AG04450 (cell line): ENCODE measurements around the gene PDE4D. TPM values are rescaled to one million over a fixed set of nuclear protein-coding genes. Genes with fewer than 3 reads are reported as not detected.

Experiments
- CTCF ChIA-PET: fragments of 300-600, 350-600 bp; formaldehyde crosslinking; extraction: SDS; loops from one replicate; lab custom pipeline; 2022; ENCODE audit warnings: antibody characterized with exemption, inconsistent platforms; lab: Charles Lee
- POLR2A ChIA-PET: fragments of 350-600 bp; formaldehyde crosslinking; extraction: SDS; loops from one replicate; lab custom pipeline; 2021; ENCODE audit warnings: antibody characterized with exemption, inconsistent platforms; lab: Yijun Ruan, JAX
- DNase-seq: peaks from one replicate; pipeline ENCODE4 v3.0.0-alpha.2; 2011; ENCODE audit warnings: low read depth, low spot score
- H3K27ac ChIP-seq: one replicate; pipeline ENCODE4 v1.5.1; 2012; ENCODE audit warnings: low read depth, low read length, control low read depth
- H3K27me3 ChIP-seq: one replicate; pipeline ENCODE4 v1.6.0; 2012; ENCODE audit warnings: low read length; ENCODE audit not compliant: control insufficient read depth, insufficient read depth
- H3K4me3 ChIP-seq: 2 replicates; pipeline ENCODE4 v1.5.1; 2011; ENCODE audit warnings: mild to moderate bottlenecking, low read depth, low read length, control low read depth
- H3K9me3 ChIP-seq: 2 replicates; pipeline ENCODE4 v1.5.1; 2012; ENCODE audit warnings: low read length; ENCODE audit not compliant: control insufficient read depth, insufficient read depth
- CTCF ChIP-seq: IDR thresholded peaks from 2 replicates; pipeline ENCODE4 v1.5.1; 2011; ENCODE audit warnings: low read depth, low read length, control low read depth, inconsistent platforms
- polyA plus RNA-seq: library from polyadenylated mRNA; depleted of rRNA; stranded (reverse); fragments of >200 nt; gene quantifications from 2 replicates; pipeline ENCODE4 v1.2.3, GENCODE V29; 2011

PDE4D gene
- polyA plus RNA-seq, 1 experiment: 12.0 TPM

- ChIA-PET POLR2A (no interaction called here), CTCF (no interaction called here)
- H3K9me3 ChIP-seq: no peaks in the 10 kb centered on the region
- DNase-seq: no peak
- TF ChIP-seq CTCF: no peak
- no peak overlapping the region for H3K27ac ChIP-seq
- no peak overlapping the region for H3K4me3 ChIP-seq
- H3K27me3 ChIP-seq: peaks cover 15% of the 10 kb centered on the region
These were observed 122.6 kb downstream of the PDE4D start for GRCh38 chr5:59770953-59771352.

GRCh38 chr5:59769832-59770231 lies 123.7 kb downstream of the PDE4D start:
- H3K27me3 ChIP-seq: peaks cover 15% of the 10 kb centered on the region
- no peak overlapping the region for H3K27ac ChIP-seq
- POLR2A ChIA-PET: no interaction called here
- no peak for TF ChIP-seq CTCF
- no peaks in the 10 kb centered on the region for H3K9me3 ChIP-seq
- DNase-seq: no peak
- no peak overlapping the region for H3K4me3 ChIP-seq
- CTCF ChIA-PET: interaction anchor here (1.1 kb wide), 1 partner anchor 106 kb away, joined by 3 read pairs; no protein-coding TSS in a partner anchor

- POLR2A ChIA-PET: no interaction called here
These were observed 124.5 kb downstream of the PDE4D start for GRCh38 chr5:59769041-59769360.

GRCh38 chr5:59768152-59769040 lies 125.1 kb downstream of the PDE4D start:
- POLR2A ChIA-PET: no interaction called here

More at GRCh38 chr5:59769041-59769360, 124.5 kb downstream of the PDE4D start:
- peak overlapping the region; percentile 61 for H3K4me3 ChIP-seq
- no peak for DNase-seq
- H3K27ac ChIP-seq: no peak overlapping the region
- no peaks in the 10 kb centered on the region for H3K9me3 ChIP-seq
- peaks cover 15% of the 10 kb centered on the region for H3K27me3 ChIP-seq
- TF ChIP-seq CTCF: no peak
- CTCF ChIA-PET: interaction anchor here (1.1 kb wide), 1 partner anchor 105 kb away, joined by 3 read pairs; no protein-coding TSS in a partner anchor

More at GRCh38 chr5:59768152-59769040, 125.1 kb downstream of the PDE4D start:
- H3K27ac ChIP-seq: no peak overlapping the region
- CTCF ChIA-PET: no interaction called here
- no peaks in the 10 kb centered on the region for H3K9me3 ChIP-seq
- TF ChIP-seq CTCF: no peak
- peak overlapping the region; percentile 61 for H3K4me3 ChIP-seq
- DNase-seq: no peak
- peaks cover 15% of the 10 kb centered on the region for H3K27me3 ChIP-seq
